AG04449 (cell line): ENCODE data around the gene ADRA2B.

ENCODE experiments used
- CTCF ChIA-PET: fragments of 350-600 bp; formaldehyde crosslinking; extraction: SDS; loops from one replicate; lab custom pipeline; 2021; ENCODE audit warnings: antibody characterized with exemption; lab: Yijun Ruan, JAX
- POLR2A ChIA-PET: fragments of 400-600, 350-600 bp; formaldehyde crosslinking; extraction: SDS; loops from one replicate; lab custom pipeline; 2020; ENCODE audit warnings: antibody characterized with exemption, inconsistent platforms; lab: Yijun Ruan, JAX
- DNase-seq: peaks from one replicate; pipeline ENCODE4 v3.0.0-alpha.2; 2010; ENCODE audit warnings: low read depth, low spot score
- H3K4me3 ChIP-seq: 2 replicates; pipeline ENCODE4 v1.5.1; 2011; ENCODE audit warnings: low read depth, mild to moderate bottlenecking, control low read depth, low read length
- TF ChIP-seq, protein P1 (sequence below): IDR thresholded peaks from one replicate; pipeline ENCODE4 v1.5.1; 2011; ENCODE audit warnings: mild to moderate bottlenecking, moderate library complexity, low read length, control low read depth, inconsistent platforms; ENCODE audit not compliant: insufficient read depth; ENCODE audit errors: missing control alignments

Gene ADRA2B

DNA sequence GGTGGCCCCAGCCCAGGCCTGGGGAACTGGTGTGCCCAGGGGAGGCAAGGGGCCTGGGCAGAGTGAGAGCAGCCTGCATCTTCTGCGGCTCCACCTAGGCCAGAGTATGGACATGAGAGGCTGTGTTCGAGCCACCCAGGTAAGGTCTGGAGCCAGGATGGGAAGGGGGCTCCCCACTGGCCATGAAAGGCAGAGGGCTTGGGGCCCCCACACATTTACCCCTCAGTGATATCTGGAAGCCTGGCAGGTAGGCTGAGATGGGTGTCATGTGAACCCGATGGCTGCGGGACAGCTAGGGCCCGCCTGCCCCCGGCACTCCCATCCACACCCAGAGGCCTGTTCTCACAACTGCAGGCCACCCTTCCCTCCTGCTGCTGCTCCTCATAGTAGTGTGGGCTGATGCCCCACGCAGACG is 13.2 kb downstream of the ADRA2B start:
- POLR2A ChIA-PET: no interaction called here
- TF ChIP-seq, protein P1, sequence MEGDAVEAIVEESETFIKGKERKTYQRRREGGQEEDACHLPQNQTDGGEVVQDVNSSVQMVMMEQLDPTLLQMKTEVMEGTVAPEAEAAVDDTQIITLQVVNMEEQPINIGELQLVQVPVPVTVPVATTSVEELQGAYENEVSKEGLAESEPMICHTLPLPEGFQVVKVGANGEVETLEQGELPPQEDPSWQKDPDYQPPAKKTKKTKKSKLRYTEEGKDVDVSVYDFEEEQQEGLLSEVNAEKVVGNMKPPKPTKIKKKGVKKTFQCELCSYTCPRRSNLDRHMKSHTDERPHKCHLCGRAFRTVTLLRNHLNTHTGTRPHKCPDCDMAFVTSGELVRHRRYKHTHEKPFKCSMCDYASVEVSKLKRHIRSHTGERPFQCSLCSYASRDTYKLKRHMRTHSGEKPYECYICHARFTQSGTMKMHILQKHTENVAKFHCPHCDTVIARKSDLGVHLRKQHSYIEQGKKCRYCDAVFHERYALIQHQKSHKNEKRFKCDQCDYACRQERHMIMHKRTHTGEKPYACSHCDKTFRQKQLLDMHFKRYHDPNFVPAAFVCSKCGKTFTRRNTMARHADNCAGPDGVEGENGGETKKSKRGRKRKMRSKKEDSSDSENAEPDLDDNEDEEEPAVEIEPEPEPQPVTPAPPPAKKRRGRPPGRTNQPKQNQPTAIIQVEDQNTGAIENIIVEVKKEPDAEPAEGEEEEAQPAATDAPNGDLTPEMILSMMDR: no peak
- CTCF ChIA-PET: interaction anchor here (1.0 to 3.6 kb wide), 2 partner anchors 11 to 14 kb away, joined by 3 to 24 read pairs; partner anchors contain the start of gene ADRA2B
- H3K4me3 ChIP-seq: no peak overlapping the region
- no peak for DNase-seq

DNA sequence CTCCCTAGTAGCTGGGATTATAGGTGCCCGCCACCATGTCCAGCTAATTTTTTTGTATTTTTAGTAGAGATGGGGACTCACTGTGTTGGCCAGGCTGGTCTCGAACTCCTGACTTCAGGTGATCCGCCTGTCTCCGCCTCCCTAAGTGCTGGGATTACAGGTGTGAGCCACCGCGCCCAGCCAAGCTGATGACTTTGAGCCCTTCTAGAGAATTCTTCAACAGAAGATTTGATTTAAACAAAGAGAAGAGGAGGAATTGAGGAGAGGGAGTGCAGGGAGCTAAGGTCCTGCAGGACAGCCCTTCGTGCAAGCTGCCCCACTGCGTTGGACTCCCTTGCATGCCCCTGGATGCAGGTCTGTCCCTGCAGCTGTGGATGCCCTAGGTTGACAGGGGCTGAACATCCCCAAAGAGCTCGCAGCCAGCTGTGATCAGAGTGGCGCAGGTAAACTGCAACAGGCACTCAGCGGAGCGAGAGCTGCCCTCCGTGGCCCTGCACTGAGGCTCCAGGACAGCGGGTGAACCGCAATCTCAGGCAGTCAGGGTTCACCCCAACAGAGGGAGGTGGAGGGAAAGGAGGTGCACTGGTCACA is 13.7 kb downstream of the ADRA2B start:
- TF ChIP-seq, protein P1: no peak
- H3K4me3 ChIP-seq: no peak overlapping the region
- ChIA-PET POLR2A (no interaction called here), CTCF (interaction anchor here (0.8 to 3.6 kb wide), 3 partner anchors 11 to 36 kb away, joined by 3 to 24 read pairs (median 4); partner anchors contain the start of genes ADRA2B and ASTL)
- DNase-seq: no peak

DNA sequence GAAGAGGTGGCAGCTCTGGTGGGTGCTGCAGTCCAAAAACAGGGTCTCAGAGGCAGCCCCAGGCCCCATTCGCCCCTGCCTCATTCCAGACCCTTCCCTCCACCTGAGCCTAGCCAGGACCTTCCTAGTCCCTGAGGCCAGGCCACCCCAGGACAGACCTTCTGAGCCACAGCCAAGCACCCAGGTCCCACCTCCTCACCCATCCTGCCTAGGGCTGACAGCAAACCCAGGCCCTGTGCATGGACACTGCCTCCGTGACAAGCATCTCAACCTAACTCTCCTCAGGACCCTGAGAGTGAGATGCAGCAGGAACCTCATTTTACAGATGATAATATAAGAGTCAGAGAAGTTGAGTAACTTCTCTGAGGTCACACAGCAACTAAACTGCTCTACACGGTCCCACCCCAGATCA is 15.5 kb downstream of the ADRA2B start:
- TF ChIP-seq, protein P1: no peak
- DNase-seq: no peak
- ChIA-PET CTCF (no interaction called here), POLR2A (no interaction called here)
- no peak overlapping the region for H3K4me3 ChIP-seq

DNA sequence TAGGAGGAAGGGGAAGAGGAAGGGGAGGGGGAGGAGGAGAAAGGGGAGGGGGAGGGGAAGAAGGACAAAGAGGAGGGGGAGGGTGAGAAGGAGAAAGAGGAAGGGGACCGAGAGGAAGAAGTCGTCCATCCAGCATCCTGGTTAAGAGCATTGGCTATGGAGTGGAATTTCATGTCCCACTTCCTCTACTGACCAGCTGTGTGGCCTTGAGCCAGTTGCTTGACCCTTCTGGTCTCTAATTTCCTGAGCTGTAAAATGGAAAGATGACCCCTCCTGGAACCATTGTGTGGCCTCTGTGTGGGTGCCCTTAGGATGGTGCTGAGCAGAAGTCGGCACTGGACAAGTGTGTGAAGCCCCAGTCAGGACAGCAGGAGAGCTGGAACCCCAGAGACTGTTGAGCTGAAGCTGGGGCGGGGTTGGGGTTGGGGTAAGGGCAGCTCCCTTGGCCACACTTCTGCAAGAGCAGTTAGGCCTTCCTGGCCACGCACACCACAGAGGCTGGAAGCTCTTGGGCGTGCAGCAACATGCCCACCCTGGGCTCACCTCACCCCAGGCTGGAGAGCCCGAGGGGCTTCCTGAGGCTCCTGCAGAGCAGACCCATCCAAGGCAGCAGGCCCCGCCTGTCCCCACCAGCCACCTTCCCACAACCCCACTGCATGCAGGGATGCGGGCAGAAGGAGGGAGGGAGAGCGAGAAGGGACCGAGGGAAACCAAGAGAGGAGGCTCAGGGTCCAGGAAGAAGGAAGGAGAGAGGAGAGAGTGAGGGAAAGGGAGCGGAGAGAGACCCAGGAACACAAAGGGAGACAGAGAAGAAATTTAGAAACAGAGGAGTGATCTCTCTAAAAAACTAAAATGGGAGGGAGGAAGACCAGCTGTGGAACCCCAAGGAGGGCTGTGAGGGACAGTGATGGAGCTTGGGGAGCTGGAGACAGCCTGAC is 16.2 kb downstream of the ADRA2B start:
- H3K4me3 ChIP-seq: no peak overlapping the region
- ChIA-PET CTCF (interaction anchor here (0.9 to 1.6 kb wide), 3 partner anchors 8 to 17 kb away, joined by 3 to 7 read pairs (median 3); partner anchors contain the start of gene ADRA2B), POLR2A (interaction anchor here (0.6 kb wide), 1 partner anchor 21 kb away, joined by 6 read pairs; no protein-coding TSS in a partner anchor)
- DNase-seq: no peak
- TF ChIP-seq, protein P1: no peak

DNA sequence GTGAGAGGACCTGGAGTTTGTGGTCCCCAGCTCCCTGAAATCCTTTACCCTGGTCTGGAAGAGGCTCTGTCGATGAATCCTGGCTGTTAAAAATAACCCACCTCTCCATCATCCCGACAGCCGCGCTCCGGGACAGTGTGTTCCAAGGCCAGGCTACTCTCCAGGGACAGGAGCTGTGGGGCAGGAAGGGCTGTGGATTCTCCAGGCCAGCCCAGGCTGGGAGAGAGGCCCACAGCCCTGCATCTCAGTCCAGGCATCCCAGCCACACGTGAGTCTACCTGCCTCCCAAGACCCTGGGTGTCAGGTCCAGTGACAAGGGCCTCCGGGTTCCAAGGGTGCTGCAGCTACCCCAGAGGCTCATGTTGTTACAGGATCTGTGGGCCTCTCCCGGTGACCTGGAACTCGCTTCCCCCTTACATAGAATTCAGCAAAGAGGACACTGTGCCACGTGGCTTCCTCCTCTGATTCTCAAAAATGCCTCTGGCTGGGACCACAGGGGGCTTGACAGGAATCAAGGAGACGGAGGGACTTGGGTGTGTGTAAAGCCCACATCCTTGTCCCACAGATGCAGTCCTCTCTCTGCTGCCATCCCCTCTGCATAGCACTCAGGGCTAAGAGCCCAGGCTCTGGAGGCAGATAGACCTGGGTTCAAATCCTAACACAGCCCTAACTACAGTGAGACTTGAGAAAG is 17.3 kb downstream of the ADRA2B start:
- no peak for DNase-seq
- POLR2A ChIA-PET: no interaction called here
- no peak overlapping the region for H3K4me3 ChIP-seq
- CTCF ChIA-PET: interaction anchor here (1.0 to 1.6 kb wide), 3 partner anchors 9 to 18 kb away, joined by 3 to 7 read pairs (median 3); partner anchors contain the start of gene ADRA2B
- TF ChIP-seq, protein P1: no peak
